Measurements from ENCODE around the gene SLITRK5. TPM values are rescaled to one million over a fixed set of nuclear protein-coding genes. Genes with fewer than 3 reads are reported as not detected.

The SLITRK5 gene, protein sequence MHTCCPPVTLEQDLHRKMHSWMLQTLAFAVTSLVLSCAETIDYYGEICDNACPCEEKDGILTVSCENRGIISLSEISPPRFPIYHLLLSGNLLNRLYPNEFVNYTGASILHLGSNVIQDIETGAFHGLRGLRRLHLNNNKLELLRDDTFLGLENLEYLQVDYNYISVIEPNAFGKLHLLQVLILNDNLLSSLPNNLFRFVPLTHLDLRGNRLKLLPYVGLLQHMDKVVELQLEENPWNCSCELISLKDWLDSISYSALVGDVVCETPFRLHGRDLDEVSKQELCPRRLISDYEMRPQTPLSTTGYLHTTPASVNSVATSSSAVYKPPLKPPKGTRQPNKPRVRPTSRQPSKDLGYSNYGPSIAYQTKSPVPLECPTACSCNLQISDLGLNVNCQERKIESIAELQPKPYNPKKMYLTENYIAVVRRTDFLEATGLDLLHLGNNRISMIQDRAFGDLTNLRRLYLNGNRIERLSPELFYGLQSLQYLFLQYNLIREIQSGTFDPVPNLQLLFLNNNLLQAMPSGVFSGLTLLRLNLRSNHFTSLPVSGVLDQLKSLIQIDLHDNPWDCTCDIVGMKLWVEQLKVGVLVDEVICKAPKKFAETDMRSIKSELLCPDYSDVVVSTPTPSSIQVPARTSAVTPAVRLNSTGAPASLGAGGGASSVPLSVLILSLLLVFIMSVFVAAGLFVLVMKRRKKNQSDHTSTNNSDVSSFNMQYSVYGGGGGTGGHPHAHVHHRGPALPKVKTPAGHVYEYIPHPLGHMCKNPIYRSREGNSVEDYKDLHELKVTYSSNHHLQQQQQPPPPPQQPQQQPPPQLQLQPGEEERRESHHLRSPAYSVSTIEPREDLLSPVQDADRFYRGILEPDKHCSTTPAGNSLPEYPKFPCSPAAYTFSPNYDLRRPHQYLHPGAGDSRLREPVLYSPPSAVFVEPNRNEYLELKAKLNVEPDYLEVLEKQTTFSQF
- total RNA-seq, result 0.04 and 0.09 TPM in 2 replicates
- under 0.01 and 0.01 TPM in 2 replicates for polyA plus RNA-seq
- under 0.01 TPM in 2 replicates for polyA plus RNA-seq (2011; cell fraction: cytosol; rRNA removed)
- 0.01 TPM in 2 replicates for polyA plus RNA-seq (2011; cell fraction: nucleus; rRNA removed)
- not detected in 2 replicates for polyA plus RNA-seq (2012)
- polyA minus RNA-seq, result 0.02 and 0.05 TPM in 2 replicates
- polyA minus RNA-seq (2011; cell fraction: cytosol; rRNA and poly(A)+ RNA removed), result 0.10 TPM
- not detected in 2 replicates for polyA minus RNA-seq (2011; cell fraction: nucleus; rRNA and poly(A)+ RNA removed)
- percentile 12 among the genes with signal in this experiment for Bru-seq, nascent RNA
- BruChase-seq, experiment 1, labeled RNA remaining after a 6-hour chase, result percentile 28 among the genes with signal in this experiment
- BruChase-seq, experiment 2, labeled RNA remaining after a 2-hour chase, result percentile 32 among the genes with signal in this experiment
- long read RNA-seq, partial matches to known transcripts, result 0 of 2 reads
- long read RNA-seq, other reads (novel, unspliced or antisense), result 2 of 2 reads

DNA sequence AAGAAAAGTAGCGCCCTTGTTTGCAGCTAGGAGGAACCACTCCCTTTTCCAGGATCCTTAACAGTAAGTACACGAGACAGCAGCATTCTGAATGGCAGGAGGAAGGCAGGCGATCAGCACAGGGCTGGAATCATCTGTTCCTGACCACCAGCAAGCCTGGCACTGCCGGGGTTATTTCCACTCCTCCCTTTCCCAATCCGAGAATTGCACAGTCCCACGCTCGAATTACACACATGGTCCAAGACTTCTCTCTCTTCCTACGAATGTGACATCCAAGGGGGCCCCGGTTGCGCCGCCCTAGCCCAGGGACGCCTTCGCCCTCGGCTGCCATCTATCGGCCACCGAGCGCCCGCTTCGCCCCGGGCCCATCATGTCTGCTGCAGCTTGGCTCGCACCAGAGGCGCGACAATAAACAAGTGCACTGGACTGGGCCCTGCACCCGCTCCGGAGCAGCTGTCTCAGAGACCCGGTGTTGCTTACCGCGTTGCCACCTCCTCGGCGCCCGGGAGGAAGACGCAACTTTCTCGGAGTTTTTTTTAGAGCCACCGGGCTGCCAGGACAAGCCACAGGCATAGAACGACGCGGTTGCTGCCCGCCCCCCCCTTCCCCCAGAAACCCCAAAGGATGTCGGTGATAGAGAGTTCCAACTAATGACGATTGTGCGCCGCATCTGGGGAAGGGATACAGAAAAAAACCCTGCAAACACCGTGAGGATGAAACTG, at the start of gene SLITRK5:
Gene SLITRK5 (plus strand): TSS at position 341 of the 722 bp plus-strand sequence. CDS start 4,018 bp downstream, outside the sequence.
- intact Hi-C loops (cut with micrococcal nuclease), result no loop called here
- DNase-seq (ENCODE audit: low read depth, low spot score) (peak; percentile 52), FAIRE-seq (peak; percentile 47)
- Histone ChIP-seq H3K27ac (ENCODE audit: insufficient read depth, low read depth, low read length) (no peak within 1 kb of the TSS), H2AFZ (ENCODE audit: low read depth, low read length) (peak within 1 kb of the TSS; percentile 92), H3K4me1 (ENCODE audit: control insufficient read depth, extremely low read depth, insufficient read depth, low read length) (peaks cover 4% of the 10 kb centered on the region), H4K20me1 (replicated peaks; ENCODE audit: control insufficient read depth, extremely low read depth, insufficient read depth, low read length) (no peaks in the 10 kb centered on the region), H3K9me3 (replicated peaks; ENCODE audit: control insufficient read depth, insufficient read depth, low read length) (no peaks in the 10 kb centered on the region), H3K9ac (replicated peaks; ENCODE audit: extremely low read depth, insufficient read depth, low read length) (no peak within 1 kb of the TSS), H3K27me3 (ENCODE audit: control insufficient read depth in 2 of 2, insufficient read depth in 2 of 2, low read length in 2 of 2) (peaks cover 21 to 38% of the 10 kb centered on the region in 2 experiments), H3K4me2 (ENCODE audit: insufficient read depth, low read length) (peak within 1 kb of the TSS; percentile 86), H3K79me2 (ENCODE audit: control insufficient read depth, insufficient read depth, low read length) (no peaks in the 10 kb centered on the region), H3K4me3 (replicated peaks in 1 of 3; ENCODE audit: insufficient read depth in 1 of 3, low read depth in 1 of 3, low read length in 3 of 3) (peak within 1 kb of the TSS in 2 of 3 experiments; percentile 31 to 59), H3K9me1 (replicated peaks; ENCODE audit: control insufficient read depth, extremely low read depth, insufficient read depth, low read length) (no peaks in the 10 kb centered on the region), H3K36me3 (ENCODE audit: control insufficient read depth in 2 of 2, extremely low read depth in 1 of 2, insufficient read depth in 2 of 2, low read length in 2 of 2) (no peaks in the 10 kb centered on the region)
- CTCF ChIA-PET, result interaction anchor here (1.0 kb wide), 1 partner anchor 11 kb away, joined by 5 read pairs; no protein-coding TSS in a partner anchor
- TF ChIP-seq MYC (IDR thresholded peaks at IDR 0.05; ENCODE audit: low read depth, low read length) (no peak), EZH2 (IDR thresholded peaks at IDR 0.05; ENCODE audit: borderline replicate concordance, low read depth, low read length, severe bottlenecking) (no peak), POLR2A (IDR thresholded peaks at IDR 0.05; ENCODE audit: low read depth, low read length) (no peak), JUN (IDR thresholded peaks at IDR 0.05; ENCODE audit: borderline replicate concordance, insufficient read depth, insufficient read length, low read depth) (no peak), GATA2 (IDR thresholded peaks at IDR 0.05; ENCODE audit: insufficient read depth, insufficient read length, low read depth, low read length) (no peak), POLR2AphosphoS5 (IDR thresholded peaks at IDR 0.05; ENCODE audit: insufficient read depth, low read depth, low read length) (no peak)
- TF ChIP-seq, protein P1, sequence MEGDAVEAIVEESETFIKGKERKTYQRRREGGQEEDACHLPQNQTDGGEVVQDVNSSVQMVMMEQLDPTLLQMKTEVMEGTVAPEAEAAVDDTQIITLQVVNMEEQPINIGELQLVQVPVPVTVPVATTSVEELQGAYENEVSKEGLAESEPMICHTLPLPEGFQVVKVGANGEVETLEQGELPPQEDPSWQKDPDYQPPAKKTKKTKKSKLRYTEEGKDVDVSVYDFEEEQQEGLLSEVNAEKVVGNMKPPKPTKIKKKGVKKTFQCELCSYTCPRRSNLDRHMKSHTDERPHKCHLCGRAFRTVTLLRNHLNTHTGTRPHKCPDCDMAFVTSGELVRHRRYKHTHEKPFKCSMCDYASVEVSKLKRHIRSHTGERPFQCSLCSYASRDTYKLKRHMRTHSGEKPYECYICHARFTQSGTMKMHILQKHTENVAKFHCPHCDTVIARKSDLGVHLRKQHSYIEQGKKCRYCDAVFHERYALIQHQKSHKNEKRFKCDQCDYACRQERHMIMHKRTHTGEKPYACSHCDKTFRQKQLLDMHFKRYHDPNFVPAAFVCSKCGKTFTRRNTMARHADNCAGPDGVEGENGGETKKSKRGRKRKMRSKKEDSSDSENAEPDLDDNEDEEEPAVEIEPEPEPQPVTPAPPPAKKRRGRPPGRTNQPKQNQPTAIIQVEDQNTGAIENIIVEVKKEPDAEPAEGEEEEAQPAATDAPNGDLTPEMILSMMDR (IDR thresholded peaks at IDR 0.05; ENCODE audit: extremely low read depth in 1 of 2, insufficient read depth in 1 of 2, low read depth in 1 of 2, low read length in 2 of 2), result peak; percentile 78 to 95
- TF ChIP-seq, protein P2, sequence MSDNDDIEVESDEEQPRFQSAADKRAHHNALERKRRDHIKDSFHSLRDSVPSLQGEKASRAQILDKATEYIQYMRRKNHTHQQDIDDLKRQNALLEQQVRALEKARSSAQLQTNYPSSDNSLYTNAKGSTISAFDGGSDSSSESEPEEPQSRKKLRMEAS (IDR thresholded peaks at IDR 0.05; ENCODE audit: insufficient read depth, insufficient read length), result no peak
- BruUV-seq (replicated peaks), result no TSS peak
- POLR2A ChIA-PET, result no interaction called here
- dilution Hi-C loops (cut with MboI; ENCODE audit: extremely low pct_ligation_motif_present, low sequenced_read_pairs), result no loop called here

All from endothelial cell of umbilical vein (primary cell).